H1 (cell line): ENCODE data around the gene CCDC169. TPM values are rescaled to one million over a fixed set of nuclear protein-coding genes. Genes with fewer than 3 reads are reported as not detected.

ENCODE experiments used
- FOSL1 ChIP-seq: IDR thresholded peaks from 2 replicates; pipeline ENCODE4 v1.6.1; 2011; ENCODE audit warnings: mild to moderate bottlenecking, low read depth, low read length, moderate library complexity; ENCODE audit not compliant: insufficient read depth
- KDM1A ChIP-seq: fragments of 200-600, 300-600 bp; sonication (generic); IDR thresholded peaks from 2 replicates; pipeline ENCODE4 v1.7.1; 2016; ENCODE audit warnings: mild to moderate bottlenecking, low read length, borderline replicate concordance
- SUZ12 ChIP-seq: fragments of 200-600 bp; sonication (generic); IDR thresholded peaks from 2 replicates; pipeline ENCODE4 v1.6.1; 2012; ENCODE audit warnings: mild to moderate bottlenecking, inconsistent platforms, low read length, moderate library complexity, mixed read lengths
- TBP ChIP-seq: IDR thresholded peaks from 2 replicates; pipeline ENCODE4 v1.6.1; 2011; ENCODE audit warnings: low read depth, low read length, improper control_type of control experiment
- TCF12 ChIP-seq: IDR thresholded peaks from 2 replicates; pipeline ENCODE4 v1.6.1; 2011; ENCODE audit warnings: low read depth, mild to moderate bottlenecking, low read length
- polyA plus RNA-seq, 7 experiments: library from polyadenylated mRNA; depleted of rRNA in 3 of 7; stranded (reverse) in 5 of 7; unstranded in 2 of 7; fragments of >200 nt in 5 of 7; fragments of 200-250 nt in 2 of 7; gene quantifications; 1 replicate in 5 of 7; 2 replicates in 1 of 7; 4 replicates in 1 of 7; pipeline versions ENCODE4 v1.2.1 to v1.2.3, GENCODE V29; 2011 to 2013; ENCODE audit warnings: missing spikeins in 2 of 7, mixed read lengths in 2 of 7
- total RNA-seq: library from RNA; stranded (reverse); fragmentation: NEBNext Ultra II Directional; extraction: Animal tissue kit (Norgen Biotek cat#: 25700); gene quantifications from 2 replicates; pipeline ENCODE4 v1.2.1, GENCODE V29; 2021

The CCDC169 gene
- total and polyA plus RNA-seq, 2 of the 8 experiments (the other 6 are each of a cell fraction or from before 2014, with no cell fraction given): 7.2 to 44.0 TPM

GRCh38 chr13:36248700-36249099 is 48.9 kb downstream of the CCDC169 start (continued):
- TF ChIP-seq SUZ12: no peak
- TF ChIP-seq TBP: no peak
- no peak for TF ChIP-seq KDM1A
- TF ChIP-seq TCF12: no peak
- no peak for TF ChIP-seq FOSL1
